Panc1 (cell line): ENCODE results near the gene SULF2.

Source experiments
- CTCF ChIP-seq: fragments of 450-650 bp; IDR thresholded peaks from 2 replicates; pipeline ENCODE4 v1.5.1; 2017; ENCODE audit warnings: mild to moderate bottlenecking
- POLR2AphosphoS5 ChIP-seq: IDR thresholded peaks from 2 replicates; pipeline ENCODE4 v1.6.1; 2012; ENCODE audit warnings: mild to moderate bottlenecking, low read depth, low read length, moderate library complexity
- TCF7L2 ChIP-seq: IDR thresholded peaks from 2 replicates; pipeline ENCODE4 v1.6.1; 2011; ENCODE audit warnings: mild to moderate bottlenecking, low read depth, low read length, inconsistent platforms
- TF ChIP-seq, protein P1 (sequence below), 2 experiments: IDR thresholded peaks; 2 replicates each; pipeline ENCODE4 v1.6.1; 2011 to 2012; ENCODE audit warnings: low read depth in 2 of 2, control low read depth in 1 of 2, low read length in 1 of 2, mild to moderate bottlenecking in 1 of 2, moderate library complexity in 1 of 2; ENCODE audit not compliant: insufficient read depth in 1 of 2

DNA sequence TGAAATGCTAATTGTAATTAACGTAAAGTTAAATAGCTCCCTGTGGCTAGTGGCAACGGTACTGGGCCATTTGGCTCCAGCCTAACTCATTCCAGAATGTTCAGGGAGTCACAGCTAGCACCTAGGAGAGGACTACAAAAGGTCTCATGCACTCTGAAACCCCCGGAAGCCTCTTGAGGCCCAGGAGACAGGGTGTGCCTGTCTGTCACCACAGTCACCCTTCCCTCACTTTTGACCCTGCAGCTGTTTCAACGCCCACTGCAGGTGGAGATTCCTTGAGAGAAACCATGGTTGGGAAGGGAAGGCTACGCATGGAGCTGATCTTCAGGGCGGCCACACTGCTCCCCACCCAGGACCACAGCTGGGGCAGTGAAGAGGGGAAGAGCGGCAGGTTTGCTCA lies 58.6 kb downstream of the SULF2 start:
- TF ChIP-seq, protein P1, sequence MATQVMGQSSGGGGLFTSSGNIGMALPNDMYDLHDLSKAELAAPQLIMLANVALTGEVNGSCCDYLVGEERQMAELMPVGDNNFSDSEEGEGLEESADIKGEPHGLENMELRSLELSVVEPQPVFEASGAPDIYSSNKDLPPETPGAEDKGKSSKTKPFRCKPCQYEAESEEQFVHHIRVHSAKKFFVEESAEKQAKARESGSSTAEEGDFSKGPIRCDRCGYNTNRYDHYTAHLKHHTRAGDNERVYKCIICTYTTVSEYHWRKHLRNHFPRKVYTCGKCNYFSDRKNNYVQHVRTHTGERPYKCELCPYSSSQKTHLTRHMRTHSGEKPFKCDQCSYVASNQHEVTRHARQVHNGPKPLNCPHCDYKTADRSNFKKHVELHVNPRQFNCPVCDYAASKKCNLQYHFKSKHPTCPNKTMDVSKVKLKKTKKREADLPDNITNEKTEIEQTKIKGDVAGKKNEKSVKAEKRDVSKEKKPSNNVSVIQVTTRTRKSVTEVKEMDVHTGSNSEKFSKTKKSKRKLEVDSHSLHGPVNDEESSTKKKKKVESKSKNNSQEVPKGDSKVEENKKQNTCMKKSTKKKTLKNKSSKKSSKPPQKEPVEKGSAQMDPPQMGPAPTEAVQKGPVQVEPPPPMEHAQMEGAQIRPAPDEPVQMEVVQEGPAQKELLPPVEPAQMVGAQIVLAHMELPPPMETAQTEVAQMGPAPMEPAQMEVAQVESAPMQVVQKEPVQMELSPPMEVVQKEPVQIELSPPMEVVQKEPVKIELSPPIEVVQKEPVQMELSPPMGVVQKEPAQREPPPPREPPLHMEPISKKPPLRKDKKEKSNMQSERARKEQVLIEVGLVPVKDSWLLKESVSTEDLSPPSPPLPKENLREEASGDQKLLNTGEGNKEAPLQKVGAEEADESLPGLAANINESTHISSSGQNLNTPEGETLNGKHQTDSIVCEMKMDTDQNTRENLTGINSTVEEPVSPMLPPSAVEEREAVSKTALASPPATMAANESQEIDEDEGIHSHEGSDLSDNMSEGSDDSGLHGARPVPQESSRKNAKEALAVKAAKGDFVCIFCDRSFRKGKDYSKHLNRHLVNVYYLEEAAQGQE (IDR thresholded peaks at IDR 0.05; ENCODE audit: insufficient read depth in 1 of 2, low read depth in 2 of 2, low read length in 1 of 2): no peak
- TF ChIP-seq CTCF: no peak
- TF ChIP-seq POLR2AphosphoS5: no peak
- no peak for TF ChIP-seq TCF7L2
